Tongue (tissue), 2 donors: ENCODE results near the gene ARHGEF25. TPM values are rescaled to one million over a fixed set of nuclear protein-coding genes. Genes with fewer than 3 reads are reported as not detected.
"Not testable (repeated sequence)": the region's sequence is repeated elsewhere in the genome, so short reads cannot be mapped to it uniquely, and the experiment has no call there.

Experiments
- DNase-seq: peaks from one replicate; pipeline ENCODE4 v3.0.0-alpha.2; 2015
- total RNA-seq: library from RNA; depleted of rRNA; stranded (reverse); fragments of >200 nt; gene quantifications from one replicate; pipeline ENCODE4 v1.2.3, GENCODE V29; 2014

The ARHGEF25 gene
- total RNA-seq, 1 donor from 2014 or later: 18.6 TPM

DNA sequence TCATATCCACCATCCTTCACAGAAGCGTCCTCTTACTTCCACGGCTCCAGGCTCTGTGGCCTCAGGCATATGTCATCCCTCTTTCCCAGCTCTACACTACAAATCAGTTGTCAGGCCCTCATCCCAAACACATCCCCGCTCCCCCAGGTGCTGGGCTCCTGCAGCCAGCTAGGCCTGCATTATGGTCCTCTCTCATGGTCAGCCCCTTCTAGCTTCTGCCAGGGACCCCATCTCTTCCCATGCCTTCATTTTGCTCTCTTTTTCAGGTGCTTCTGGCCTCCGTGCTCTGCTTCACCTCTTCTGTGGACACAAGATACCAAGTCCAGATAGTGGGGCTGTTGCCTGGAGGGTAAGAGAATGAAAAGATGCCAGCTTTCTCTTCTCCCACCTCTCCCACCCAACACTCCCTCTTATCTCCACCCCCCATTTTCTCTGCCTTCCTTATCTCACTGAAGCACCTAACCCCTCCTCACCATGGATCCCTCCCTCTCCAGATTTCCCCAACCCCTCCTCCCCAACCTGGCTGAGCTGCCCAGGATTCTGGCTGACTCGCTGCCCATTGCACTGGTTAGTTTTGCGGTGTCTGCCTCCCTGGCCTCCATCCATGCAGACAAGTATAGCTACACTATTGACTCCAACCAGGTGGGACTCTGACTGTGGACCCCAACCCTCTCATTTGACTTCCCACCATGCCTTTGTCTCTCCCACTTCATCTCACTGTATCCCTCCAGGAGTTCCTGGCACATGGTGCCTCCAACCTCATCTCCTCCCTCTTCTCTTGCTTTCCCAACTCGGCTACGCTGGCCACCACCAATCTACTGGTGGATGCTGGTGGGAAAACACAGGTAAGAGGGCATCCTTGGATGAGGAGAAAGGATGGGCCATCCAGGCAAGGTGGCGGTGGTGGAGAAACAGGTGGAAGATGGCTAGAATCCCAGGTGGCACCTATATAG, 11.3 kb downstream of the ARHGEF25 start:
- DNase-seq: no peak

DNA sequence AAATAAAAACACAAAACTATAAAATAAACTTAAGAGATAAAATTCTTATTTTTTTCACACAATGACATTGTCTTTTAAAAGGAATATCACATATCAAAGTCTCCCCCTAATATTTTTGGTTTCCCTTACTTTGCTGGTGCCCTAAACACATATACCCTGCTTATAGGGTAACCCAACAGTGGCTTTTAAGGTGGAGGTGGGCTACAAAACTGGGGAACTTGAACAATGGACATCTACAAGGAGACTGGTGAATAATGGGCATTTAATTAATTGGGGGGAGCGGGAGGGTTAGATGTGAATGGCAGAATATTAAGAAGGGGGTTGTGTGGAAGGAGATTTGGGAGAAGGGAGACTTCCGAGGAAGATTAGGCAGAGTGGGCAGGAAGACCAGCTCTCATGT, 12.2 kb downstream of the ARHGEF25 start:
- no peak for DNase-seq

DNA sequence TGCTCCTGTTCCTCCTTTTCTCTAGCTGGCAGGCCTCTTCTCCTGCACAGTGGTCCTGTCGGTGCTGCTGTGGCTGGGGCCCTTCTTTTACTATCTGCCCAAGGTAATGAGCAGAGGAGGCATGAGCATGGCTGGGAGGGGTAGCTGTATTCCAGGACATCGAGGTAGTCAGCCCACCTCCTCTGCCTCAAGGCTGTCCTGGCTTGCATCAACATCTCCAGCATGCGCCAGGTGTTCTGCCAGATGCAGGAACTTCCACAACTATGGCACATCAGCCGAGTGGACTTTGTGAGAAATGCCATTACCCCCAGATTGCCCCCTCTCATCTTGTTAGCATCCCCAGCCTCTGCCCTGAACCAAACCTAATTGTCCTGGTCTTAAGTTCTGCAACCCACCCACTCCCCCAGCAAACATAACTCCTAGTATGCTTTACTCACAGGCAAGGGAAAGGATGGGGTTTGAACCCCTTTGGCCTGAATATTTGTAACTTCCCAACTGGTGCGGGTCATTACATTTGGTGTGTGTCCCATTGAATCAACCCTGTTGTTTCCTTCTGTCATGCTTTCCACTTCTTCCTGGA, 12.7 kb downstream of the ARHGEF25 start:
- DNase-seq: no peak

DNA sequence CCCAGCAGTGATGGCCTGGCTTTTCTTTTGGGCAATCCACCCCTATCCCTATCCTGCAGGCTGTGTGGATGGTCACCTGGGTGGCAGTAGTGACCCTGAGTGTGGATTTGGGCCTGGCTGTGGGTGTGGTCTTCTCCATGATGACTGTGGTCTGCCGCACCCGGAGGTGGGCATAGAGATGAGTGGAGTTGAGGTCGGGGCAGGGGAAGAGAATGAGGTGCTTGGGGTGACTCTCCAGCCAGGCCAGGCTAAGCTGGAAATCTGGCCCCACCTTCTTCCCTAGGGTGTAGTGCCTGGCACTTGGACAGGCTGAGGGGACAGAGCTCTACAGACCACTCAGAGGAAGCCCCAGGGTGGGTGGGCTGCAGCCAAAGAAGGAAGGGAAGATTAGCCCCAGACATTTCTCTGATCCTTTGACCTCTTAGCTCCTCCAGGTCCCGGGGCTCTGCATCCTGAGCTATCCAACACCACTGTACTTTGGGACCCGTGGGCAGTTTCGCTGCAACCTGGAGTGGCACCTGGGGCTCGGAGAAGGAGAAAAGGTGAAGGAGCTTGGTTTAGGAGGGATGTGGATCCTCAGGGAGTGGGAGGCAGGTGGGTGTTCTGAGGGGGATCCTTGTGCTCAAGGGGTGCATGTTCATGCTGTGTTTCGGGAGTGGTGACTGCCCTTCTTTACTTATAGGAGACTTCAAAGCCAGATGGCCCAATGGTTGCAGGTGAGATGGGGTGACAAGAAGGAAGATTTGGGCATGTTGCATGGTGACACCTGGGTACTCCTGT, 13.4 kb downstream of the ARHGEF25 start:
- no peak for DNase-seq

DNA sequence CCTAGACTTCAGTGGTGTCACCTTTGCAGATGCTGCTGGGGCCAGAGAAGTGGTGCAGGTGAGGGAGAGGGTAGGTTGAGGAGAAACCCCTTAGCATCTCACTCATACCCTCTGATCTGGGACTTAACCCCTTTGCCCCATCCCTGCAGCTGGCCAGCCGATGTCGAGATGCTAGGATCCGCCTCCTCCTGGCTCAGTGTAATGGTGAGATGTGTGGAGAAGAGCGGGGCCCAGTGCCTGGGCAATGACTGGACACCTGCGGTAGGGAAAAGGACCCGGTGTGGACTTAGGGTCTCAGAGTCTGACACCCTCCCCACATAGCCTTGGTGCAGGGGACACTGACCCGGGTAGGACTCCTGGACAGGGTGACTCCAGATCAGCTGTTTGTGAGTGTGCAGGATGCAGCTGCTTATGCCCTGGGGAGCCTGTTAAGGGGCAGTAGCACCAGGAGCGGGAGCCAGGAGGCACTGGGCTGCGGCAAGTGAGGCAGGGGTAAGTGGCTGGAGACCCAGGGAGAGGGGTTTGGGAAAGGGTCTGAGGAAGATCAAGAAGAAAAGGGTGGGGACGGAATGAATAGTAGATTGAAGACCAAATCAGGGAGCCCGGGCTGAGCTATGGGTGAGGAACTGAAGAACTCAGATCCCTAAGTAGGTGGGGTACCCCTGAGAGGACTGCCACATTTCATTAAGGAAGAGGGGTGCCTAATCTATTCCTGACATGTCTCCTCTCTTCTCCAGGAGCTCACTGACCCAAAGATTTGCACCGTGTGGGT, 14.2 kb downstream of the ARHGEF25 start:
- DNase-seq: no peak

- DNase-seq: no peak
Observed at GRCh38 chr12:57626111-57626920, 15.1 kb downstream of the ARHGEF25 start.

- DNase-seq: no peak
Observed at GRCh38 chr12:57626921-57627445, 15.7 kb downstream of the ARHGEF25 start.

DNA sequence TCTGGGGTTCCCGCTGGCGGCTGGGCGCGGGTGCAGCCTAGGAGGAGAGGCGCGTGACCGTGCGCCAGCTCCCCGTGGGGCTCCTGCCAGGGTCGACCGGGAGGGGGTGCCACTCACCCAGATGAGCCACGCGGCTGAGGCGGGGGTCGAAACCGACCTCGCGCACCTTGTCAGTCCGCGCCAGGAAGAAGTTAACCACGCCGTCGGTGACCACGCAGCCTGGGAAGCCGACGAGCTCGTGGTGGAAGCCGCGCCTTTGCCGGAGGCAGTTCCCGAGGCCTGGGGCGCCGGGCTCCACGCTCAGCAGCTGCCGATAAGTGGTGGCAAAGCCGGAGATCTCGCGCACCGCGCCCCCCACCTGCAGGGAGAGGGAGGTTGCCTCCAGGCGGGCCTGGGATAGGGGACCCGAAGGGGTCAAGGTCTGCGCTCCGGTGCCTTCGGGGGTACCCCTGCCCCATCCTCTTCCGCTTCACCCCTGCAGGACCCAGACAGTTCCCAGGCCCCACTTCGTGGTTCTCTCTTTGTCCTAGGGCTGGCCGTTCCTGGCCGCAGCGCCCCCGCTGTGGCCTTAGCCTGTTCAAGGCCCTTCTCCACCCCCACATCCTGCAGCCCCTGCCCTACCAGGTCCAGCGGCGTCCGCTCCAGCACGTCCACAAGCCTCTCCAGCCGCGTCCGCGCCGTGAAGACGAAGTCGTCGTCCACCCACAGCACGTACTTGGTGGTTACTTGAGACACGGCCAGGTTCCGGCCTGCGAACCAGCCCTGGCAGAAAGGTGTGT, 16.5 kb downstream of the ARHGEF25 start:
- DNase-seq: no peak

DNA sequence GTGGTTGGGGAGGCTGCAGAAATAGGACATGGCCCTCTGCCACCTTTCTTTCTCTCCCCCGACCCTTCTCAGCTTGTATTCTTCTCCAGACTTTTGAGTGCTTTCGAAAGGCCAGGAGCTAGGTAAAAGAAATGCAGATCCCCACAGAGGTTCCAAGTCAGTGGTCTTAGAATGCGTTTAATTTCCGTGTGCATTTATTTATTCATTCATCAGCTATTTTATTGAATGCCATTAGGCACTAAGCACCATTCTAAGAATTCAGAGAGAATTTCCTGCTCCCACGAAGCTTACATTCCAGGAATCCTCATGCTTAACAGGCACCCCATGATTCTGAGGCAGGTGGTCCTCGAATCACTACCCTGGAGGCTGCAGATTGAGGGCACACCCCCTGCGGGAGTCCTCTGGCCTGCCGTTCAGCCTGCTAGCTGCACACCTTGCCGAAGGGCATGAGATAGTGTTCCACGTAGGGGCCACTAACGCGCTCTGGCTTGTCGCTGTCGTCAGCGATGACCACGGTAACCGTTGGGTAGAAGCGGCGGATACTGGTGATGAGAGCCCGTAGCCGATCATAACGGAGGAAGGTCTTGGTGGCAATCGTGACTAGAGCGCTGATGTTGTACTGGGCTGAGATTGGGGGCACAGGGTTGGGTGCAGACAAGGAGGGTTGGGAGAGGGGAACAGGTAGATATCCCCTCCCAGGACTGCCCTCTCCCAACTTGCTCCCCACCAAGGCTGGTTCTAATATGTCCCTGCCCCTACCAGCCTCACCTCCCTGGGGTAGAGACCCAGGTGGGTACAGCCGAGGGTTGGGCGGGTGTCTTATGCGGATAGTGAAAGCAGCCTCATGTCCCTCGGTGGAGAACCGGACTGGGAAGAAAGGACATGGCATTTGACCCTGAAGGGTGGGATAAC, 17.3 kb downstream of the ARHGEF25 start:
- DNase-seq: no peak

DNA sequence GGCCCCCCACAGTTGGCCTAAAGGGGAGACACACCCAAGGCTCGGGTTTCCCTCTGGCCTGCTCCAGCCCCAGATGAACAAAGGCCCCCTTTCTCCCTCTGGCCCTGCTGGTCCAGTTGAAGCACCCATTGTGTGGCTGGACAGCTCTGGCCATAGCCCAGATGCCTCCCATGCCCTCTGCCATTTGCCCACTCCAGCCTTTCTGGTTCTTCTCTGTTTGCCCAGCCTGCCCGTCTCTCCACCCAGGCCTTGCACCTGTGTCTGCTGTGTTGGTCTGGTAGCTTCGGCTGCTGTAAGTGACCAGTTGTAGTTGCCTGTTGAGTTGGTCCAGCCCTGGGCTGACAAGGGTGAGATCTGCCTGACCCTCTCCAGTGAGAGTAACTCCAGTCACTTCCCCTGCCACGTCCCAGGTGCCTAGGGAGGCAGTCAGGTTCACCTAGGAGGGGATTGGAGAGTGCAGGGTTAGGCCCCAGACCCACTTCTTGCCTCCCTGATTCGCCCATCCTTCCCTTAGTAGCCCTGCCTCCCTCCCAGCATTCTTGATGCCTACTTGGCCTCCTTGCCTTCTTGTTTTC, 18.7 kb downstream of the ARHGEF25 start:
- no peak for DNase-seq

- no peak for DNase-seq
Observed at GRCh38 chr12:57630891-57631433, 19.7 kb downstream of the ARHGEF25 start.

GRCh38 chr12:57631566-57632072, 20.4 kb downstream of the ARHGEF25 start:
- no peak for DNase-seq

DNA sequence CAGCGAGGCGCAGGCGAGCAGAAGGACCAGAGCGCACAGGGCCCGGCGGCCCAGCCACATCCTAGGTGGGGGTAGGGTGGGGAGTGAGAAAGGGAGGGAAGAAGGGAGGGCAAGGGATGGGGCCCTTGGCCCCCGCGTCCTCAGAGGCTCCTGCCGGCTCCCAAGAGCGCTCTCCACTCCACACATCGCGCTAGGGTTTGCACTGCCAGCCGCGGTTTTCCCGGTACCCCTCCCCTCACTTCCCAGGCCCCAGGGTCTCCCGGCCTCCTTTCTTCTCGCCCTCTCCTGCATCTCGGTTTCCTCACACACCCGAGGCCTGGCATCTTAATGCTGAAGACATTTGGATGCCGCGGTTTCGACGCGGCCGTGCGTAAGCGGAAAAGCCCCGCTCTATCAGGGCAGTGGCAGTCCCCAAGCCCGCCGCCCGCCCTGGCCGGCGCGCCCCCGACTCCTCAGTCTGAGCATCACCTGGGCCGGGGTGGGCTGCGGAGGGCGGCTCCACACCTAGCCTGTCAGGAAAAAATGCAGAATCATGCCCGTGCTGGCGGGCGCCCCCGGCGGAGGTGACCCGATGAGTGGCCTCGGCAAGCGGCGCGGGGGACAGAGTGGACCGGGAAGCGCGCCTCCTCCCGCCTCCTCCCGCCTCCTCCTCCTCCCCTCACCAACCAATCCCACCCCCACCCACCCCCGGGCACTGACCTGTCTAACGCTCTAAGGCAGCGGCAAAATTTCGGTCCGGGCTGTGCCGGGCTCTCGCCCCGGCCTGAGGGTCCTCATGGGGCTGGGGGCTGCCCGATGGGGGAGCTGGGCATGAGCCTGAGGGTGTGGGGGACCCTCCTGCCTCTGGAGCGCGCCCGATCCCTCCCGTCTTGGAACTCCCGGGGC, 21.1 kb downstream of the ARHGEF25 start:
- peak; percentile 12 for DNase-seq

DNA sequence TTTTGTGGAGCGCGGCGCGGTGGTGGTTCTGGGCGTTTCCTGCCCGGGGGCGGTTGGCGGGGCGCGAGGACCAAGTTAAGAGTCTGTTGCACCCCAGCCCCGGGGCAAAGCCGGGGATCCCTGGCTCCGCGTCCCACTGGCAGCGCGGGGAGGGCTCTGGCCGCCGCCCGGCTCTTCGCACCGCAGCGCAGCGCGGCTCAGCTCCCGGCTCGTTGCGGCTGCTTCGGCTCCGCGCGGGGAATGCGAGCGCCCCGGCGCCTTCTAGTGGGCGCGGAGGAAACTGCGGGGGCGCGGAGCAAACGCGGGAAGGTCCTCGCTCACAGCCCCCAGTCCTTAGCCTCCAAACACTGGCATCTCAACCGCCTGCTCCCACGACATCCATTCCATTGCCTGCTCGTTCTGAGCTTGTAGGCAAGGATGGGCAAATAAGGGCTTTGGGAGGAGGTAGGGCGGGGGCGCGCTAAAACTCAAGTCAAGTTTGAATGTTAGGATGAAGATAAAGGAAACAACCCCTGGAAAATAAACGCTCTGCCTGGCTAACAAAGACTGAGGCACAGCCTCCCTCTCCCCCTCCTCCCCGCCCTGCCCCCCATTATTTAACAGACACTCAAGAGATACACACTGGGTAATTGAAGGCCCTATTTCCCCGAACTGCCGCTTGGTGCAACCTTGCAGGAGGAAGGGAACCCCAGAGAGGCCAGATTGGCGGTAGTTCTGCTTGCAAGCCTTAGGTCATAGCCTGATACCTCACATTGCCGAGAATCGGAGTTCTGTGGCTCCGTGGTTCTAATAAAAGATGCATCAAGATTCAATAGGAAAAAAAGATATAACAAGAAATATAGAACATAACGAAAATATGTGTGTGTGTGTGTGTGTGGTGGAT, 22.0 kb downstream of the ARHGEF25 start, which contains the start of gene B4GALNT1:
B4GALNT1 (minus strand) TSS at position 244 of the 883 bp plus-strand sequence. CDS start 1,069 bp downstream, outside the sequence.
- peak; percentile 78 for DNase-seq

GRCh38 chr12:57636731-57637130, 25.5 kb downstream of the ARHGEF25 start:
- DNase-seq: not testable (repeated sequence)

- no peak for DNase-seq
Observed at GRCh38 chr12:57637364-57637763, 26.1 kb downstream of the ARHGEF25 start.
